RWPE1 (cell line): ENCODE measurements around the gene SSR1.

Experiments used
- CTCF ChIA-PET: fragments of 350-600 bp; sonication (Branson Sonifier 250); formaldehyde crosslinking; extraction: SDS; loops from one replicate; lab custom pipeline; 2021; lab: Yijun Ruan, JAX
- POLR2A ChIA-PET: fragments of 400-600 bp; formaldehyde crosslinking; extraction: SDS; loops from one replicate; lab custom pipeline; 2020; ENCODE audit warnings: antibody characterized with exemption; ENCODE audit not compliant: low non-redundant PET; lab: Yijun Ruan, JAX
- DNase-seq: peaks from one replicate; pipeline ENCODE4 v3.0.0; 2012; ENCODE audit warnings: low spot score
- H3K27ac ChIP-seq: fragments of 450-650 bp; 2 replicates; pipeline ENCODE4 v1.5.1; 2017
- TF ChIP-seq, protein P1 (sequence below): fragments of 450-650 bp; conservative IDR thresholded peaks from 2 replicates; pipeline ENCODE4 v1.5.1; 2017; ENCODE audit warnings: low read depth, mild to moderate bottlenecking

The SSR1 gene

DNA sequence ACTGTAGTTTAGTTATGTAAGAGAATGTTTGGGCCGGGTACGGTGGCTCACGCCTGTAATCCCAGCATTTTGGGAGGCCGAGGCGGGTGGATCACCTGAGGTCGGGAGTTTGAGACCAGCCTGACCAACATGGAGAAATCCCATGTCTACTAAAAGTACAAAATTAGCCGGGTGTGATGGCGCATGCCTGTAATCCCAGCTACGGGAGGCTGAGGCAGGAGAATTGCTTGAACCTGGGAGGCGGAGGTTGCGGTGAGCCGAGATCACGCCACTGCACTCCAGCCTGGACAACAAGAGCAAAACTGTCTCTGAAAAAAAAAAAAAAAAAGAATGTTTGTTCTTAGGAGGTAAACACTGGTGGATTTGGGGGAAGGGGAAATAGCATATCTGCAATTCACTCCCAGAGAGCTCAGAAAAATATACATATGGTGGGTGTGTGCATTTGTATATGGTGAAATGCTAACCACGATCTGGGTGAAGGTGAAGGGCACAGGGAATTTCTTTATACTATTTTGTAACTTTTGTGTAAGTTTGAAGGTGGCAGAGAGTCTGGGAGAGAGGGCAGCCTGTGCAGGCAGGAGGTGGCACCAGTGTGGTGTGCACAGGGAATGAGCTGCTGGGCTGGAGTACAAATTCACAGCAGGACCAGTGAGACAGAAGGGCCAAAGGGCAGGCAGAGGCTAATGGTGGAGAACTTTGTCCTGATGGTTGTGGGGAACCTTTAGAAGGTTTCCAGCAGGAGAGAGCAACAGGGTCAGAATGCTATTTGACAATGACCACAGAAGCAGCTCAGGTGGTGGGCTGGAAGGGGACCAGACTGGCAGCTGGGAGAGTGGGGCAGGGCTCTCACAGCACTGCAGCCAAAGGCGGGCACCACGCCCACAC, 42.4 kb downstream of the SSR1 start:
- ChIA-PET CTCF (interaction anchor here (0.7 kb wide), 1 partner anchor 506 kb away, joined by 7 read pairs; no protein-coding TSS in a partner anchor), POLR2A (interaction anchor here (0.7 kb wide), 1 partner anchor 9 kb away, joined by 3 read pairs; no protein-coding TSS in a partner anchor)
- no peak for DNase-seq

DNA sequence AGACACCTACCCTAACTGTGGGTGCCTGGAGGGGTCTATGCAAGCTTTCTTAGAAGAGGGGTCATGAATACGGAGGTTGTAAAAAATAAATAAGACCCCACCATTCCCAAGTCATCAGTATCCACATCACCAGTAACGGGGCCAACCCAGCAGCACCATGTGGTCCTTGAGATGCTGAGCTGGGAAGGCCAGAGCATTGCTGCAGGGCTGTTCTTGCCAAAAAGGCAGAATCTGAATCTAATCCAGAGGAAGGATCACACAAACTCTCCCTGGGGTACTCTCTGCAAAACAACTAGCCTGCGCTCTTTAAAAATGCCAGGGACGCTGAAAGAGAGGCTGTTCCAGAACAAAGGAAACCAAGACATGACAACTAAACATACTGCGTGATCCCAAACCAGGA, 43.2 kb downstream of the SSR1 start:
- 0 out of 2 replicates have a peak overlapping the region, but pooled peaks have one; percentile 57 for H3K27ac ChIP-seq
- ChIA-PET POLR2A (interaction anchor here (0.7 kb wide), 1 partner anchor 9 kb away, joined by 3 read pairs; no protein-coding TSS in a partner anchor), CTCF (interaction anchor here (0.6 kb wide), 1 partner anchor 122 kb away, joined by 5 read pairs; no protein-coding TSS in a partner anchor)
- TF ChIP-seq, protein P1, sequence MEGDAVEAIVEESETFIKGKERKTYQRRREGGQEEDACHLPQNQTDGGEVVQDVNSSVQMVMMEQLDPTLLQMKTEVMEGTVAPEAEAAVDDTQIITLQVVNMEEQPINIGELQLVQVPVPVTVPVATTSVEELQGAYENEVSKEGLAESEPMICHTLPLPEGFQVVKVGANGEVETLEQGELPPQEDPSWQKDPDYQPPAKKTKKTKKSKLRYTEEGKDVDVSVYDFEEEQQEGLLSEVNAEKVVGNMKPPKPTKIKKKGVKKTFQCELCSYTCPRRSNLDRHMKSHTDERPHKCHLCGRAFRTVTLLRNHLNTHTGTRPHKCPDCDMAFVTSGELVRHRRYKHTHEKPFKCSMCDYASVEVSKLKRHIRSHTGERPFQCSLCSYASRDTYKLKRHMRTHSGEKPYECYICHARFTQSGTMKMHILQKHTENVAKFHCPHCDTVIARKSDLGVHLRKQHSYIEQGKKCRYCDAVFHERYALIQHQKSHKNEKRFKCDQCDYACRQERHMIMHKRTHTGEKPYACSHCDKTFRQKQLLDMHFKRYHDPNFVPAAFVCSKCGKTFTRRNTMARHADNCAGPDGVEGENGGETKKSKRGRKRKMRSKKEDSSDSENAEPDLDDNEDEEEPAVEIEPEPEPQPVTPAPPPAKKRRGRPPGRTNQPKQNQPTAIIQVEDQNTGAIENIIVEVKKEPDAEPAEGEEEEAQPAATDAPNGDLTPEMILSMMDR = no peak
- no peak for DNase-seq

More for the DNA sequence above, 42.4 kb downstream of the SSR1 start:
- TF ChIP-seq, protein P1 = no peak
- peak overlapping the region; percentile 57 for H3K27ac ChIP-seq

DNA sequence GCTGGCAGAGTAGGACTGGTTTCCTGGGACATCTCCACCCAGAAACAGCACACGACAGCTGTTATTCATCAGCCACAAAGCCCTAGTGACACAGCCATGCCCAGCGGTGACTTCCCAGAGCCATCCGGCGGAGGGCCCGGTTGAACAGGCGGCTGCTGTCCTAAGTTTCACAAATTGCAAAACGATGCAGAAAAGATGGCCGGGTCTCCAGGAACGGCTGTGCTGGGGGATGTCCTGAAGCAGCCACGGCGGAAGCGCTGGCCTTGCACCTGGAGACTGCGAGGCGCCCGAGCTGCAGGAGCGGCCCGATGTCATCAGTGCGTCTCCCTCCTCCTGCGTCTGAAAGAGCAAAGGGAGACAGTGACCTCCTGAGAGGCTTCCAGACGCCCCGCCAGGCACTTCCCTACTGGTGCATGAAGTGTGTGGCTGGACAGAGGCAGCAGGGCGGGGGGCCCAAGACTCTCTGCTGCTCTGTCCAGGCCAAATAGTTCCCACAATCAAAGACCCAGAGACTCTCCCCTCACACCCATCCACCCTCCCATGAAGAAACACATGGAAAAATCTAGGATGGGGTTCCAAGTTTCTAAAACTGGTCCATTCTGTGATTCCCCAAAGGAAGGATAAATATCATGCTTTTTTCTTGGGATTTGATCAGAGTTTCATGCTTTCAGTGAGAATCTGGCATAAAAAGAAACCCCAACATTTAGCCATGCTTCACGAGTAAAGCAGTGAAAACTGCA, 44.0 kb downstream of the SSR1 start:
- TF ChIP-seq, protein P1 = no peak
- H3K27ac ChIP-seq = peak overlapping the region; percentile 90
- POLR2A ChIA-PET = no interaction called here
- CTCF ChIA-PET = interaction anchor here (0.6 kb wide), 2 partner anchors 11 to 121 kb away, joined by 5 read pairs; no protein-coding TSS in a partner anchor
- no peak for DNase-seq

DNA sequence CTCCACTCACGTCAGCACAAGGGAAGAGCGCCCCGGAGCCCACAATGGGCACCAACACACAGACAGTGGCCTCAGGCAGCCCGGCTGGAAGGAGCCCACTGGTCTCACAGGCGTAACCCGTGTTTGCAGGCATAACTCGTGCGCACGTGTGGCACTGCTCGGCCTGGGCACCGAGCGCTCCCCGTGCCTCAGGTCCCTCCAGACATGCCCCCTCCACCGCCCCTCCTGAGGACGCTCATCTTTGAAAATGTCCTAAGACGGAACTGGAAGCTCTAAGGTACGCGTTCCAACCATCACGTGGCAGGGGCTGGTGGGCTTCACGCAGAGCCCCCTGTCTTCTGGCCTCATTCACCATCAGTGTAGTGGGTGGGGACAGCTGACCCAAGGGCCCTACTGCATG, 44.6 kb downstream of the SSR1 start:
- POLR2A ChIA-PET = no interaction called here
- CTCF ChIA-PET = interaction anchor here (0.6 to 0.7 kb wide), 2 partner anchors 12 to 363 kb away, joined by 3 to 5 read pairs; no protein-coding TSS in a partner anchor
- no peak for DNase-seq
- TF ChIP-seq, protein P1 = no peak
- H3K27ac ChIP-seq = peak overlapping the region; percentile 90

DNA sequence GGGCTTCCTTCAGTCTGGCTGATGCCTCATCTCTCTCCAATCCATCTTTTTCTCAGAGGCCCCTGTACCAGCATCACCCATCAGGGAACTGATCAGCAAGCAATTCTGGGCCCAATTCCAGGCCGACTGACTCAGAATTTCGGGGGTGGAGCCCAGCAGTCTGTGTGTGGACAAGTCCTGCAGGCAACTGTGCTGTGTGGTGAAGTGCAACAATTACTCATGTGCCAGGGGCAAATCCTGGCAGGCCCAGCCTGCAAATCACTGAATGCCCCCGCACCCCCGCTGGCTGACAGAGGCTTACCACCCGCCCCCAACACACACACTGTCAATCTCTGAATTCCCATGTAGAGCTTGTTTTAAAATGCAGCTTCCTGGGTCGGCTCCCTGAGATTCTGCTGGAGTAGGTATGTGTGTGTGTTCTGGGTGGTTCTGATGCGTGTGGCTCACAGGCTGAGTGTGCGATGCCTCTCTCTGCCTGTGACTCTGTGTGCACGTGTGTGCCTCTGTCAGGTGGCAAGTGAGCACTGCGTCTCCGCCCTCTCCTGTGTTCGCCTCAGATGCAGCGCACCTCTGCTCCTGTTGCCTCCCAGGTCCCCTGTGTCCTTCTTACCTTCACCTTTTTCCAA, 45.4 kb downstream of the SSR1 start:
- H3K27ac ChIP-seq = peak overlapping the region; percentile 90
- ChIA-PET POLR2A (no interaction called here), CTCF (interaction anchor here (0.5 to 0.7 kb wide), 2 partner anchors 124 to 364 kb away, joined by 3 read pairs; no protein-coding TSS in a partner anchor)
- peak; percentile 98 for DNase-seq
- TF ChIP-seq, protein P1 = no peak
